ENCODE results near the gene AMACR.
"Not testable (repeated sequence)": the region's sequence is repeated elsewhere in the genome, so short reads cannot be mapped to it uniquely, and the experiment has no call there.

The AMACR gene

GRCh38 chr5:34035756-34036155 is 27.9 kb upstream of the AMACR start:
- DNase-seq, result peak; percentile 19 to 74 (median 46)

GRCh38 chr5:34034534-34035327 is 26.9 kb upstream of the AMACR start:
- DNase-seq, result no peak

GRCh38 chr5:34031966-34032365 is 24.1 kb upstream of the AMACR start:
- DNase-seq, result no peak

GRCh38 chr5:34031117-34031516 is 23.3 kb upstream of the AMACR start:
- DNase-seq, result no peak

GRCh38 chr5:34030585-34030984 is 22.7 kb upstream of the AMACR start:
- not testable (repeated sequence) for DNase-seq

GRCh38 chr5:34030048-34030447 is 22.2 kb upstream of the AMACR start:
- no peak for DNase-seq

GRCh38 chr5:34028349-34028748 is 20.5 kb upstream of the AMACR start:
- DNase-seq, result no peak

- no peak for DNase-seq
Measured at GRCh38 chr5:34026089-34026761, 18.4 kb upstream of the AMACR start.

GRCh38 chr5:34022121-34022705 is 14.4 kb upstream of the AMACR start:
- no peak for DNase-seq

- no peak for DNase-seq
Measured at GRCh38 chr5:34021334-34021733, 13.5 kb upstream of the AMACR start.

- no peak for DNase-seq
Measured at GRCh38 chr5:34020726-34021125, 12.9 kb upstream of the AMACR start.

GRCh38 chr5:34017254-34017653 is 9.4 kb upstream of the AMACR start:
- no peak for DNase-seq

- no peak for DNase-seq
Measured at GRCh38 chr5:34016750-34017149, 8.9 kb upstream of the AMACR start.

GRCh38 chr5:34016222-34016621 is 8.4 kb upstream of the AMACR start:
- DNase-seq, result no peak

- DNase-seq, result no peak
Measured at GRCh38 chr5:34015120-34015822, 7.4 kb upstream of the AMACR start.

GRCh38 chr5:34014626-34015025 is 6.8 kb upstream of the AMACR start:
- no peak for DNase-seq

- no peak for DNase-seq
Measured at GRCh38 chr5:34013547-34013946, 5.7 kb upstream of the AMACR start.

GRCh38 chr5:34012791-34013190 is 4.9 kb upstream of the AMACR start:
- DNase-seq, result no peak

GRCh38 chr5:34011536-34011935 is 3.7 kb upstream of the AMACR start:
- no peak for DNase-seq

GRCh38 chr5:34010146-34010545 is 2.3 kb upstream of the AMACR start:
- DNase-seq, result not testable (repeated sequence)

- no peak for DNase-seq
Measured at GRCh38 chr5:34009610-34010009, 1.8 kb upstream of the AMACR start.

- no peak for DNase-seq
Measured at GRCh38 chr5:34008802-34009201, 952 bp upstream of the AMACR start.

- DNase-seq, result peak in 1 of 4 experiments; percentile 10
Measured at GRCh38 chr5:34007201-34007620, 639 bp downstream of the AMACR start.
